NT2/D1 (cell line): Measurements from ENCODE around the gene CARHSP1.

Experiments used
- DNase-seq: peaks from one replicate; pipeline ENCODE4 v3.0.0-alpha.2; 2011; ENCODE audit warnings: low read depth, low spot score
- H3K27me3 ChIP-seq: 2 replicates; pipeline ENCODE4 v1.6.0; 2011; ENCODE audit warnings: mild to moderate bottlenecking; ENCODE audit not compliant: insufficient read length, insufficient read depth
- H3K36me3 ChIP-seq: 2 replicates; pipeline ENCODE4 v1.6.1; 2011; ENCODE audit warnings: mild to moderate bottlenecking, low read length, mixed read lengths; ENCODE audit not compliant: insufficient read depth, insufficient read length
- H3K4me1 ChIP-seq: 2 replicates; pipeline ENCODE4 v1.5.1; 2011; ENCODE audit not compliant: insufficient read depth, insufficient read length
- H3K4me3 ChIP-seq: 2 replicates; pipeline ENCODE4 v1.5.1; 2011; ENCODE audit warnings: low read depth; ENCODE audit not compliant: insufficient read length
- H3K9ac ChIP-seq: 2 replicates; pipeline ENCODE4 v1.6.0; 2011; ENCODE audit warnings: low read depth; ENCODE audit not compliant: insufficient read length
- H3K9me3 ChIP-seq: 2 replicates; pipeline ENCODE4 v1.5.1; 2011; ENCODE audit warnings: mild to moderate bottlenecking, low read length; ENCODE audit not compliant: insufficient read depth
- SUZ12 ChIP-seq: IDR thresholded peaks from 2 replicates; pipeline ENCODE4 v1.6.1; 2011; ENCODE audit not compliant: insufficient read length, insufficient read depth; ENCODE audit errors: extremely low read depth
- YY1 ChIP-seq: IDR thresholded peaks from 2 replicates; pipeline ENCODE4 v1.6.1; 2011; ENCODE audit not compliant: insufficient read length, insufficient read depth
- ZNF274 ChIP-seq: IDR thresholded peaks from 2 replicates; pipeline ENCODE4 v1.6.1; 2011; ENCODE audit warnings: mild to moderate bottlenecking, low read depth, low read length

CARHSP1 gene

GRCh38 chr16:8832717-8833105 is 36.1 kb downstream of the CARHSP1 start:
- TF ChIP-seq SUZ12, result no peak
- TF ChIP-seq YY1, result no peak
- no peak for TF ChIP-seq ZNF274
- H3K4me3 ChIP-seq, result no peak overlapping the region
- peaks cover 14% of the 10 kb centered on the region for H3K4me1 ChIP-seq
- H3K9me3 ChIP-seq, result no peaks in the 10 kb centered on the region
- no peaks in the 10 kb centered on the region for H3K27me3 ChIP-seq
- no peak for DNase-seq
- peak overlapping the region; percentile 87 for H3K9ac ChIP-seq
- H3K36me3 ChIP-seq, result peaks cover 36% of the 10 kb centered on the region

GRCh38 chr16:8831871-8832716 is 36.7 kb downstream of the CARHSP1 start:
- Histone ChIP-seq H3K9me3 (no peaks in the 10 kb centered on the region), H3K36me3 (peaks cover 33% of the 10 kb centered on the region), H3K4me1 (peaks cover 14% of the 10 kb centered on the region), H3K27me3 (no peaks in the 10 kb centered on the region), H3K9ac (peak overlapping the region; percentile 89), H3K4me3 (no peak overlapping the region)
- TF ChIP-seq ZNF274 (no peak), YY1 (no peak), SUZ12 (no peak)
- peak; percentile 98 for DNase-seq

GRCh38 chr16:8831450-8831849 is 37.4 kb downstream of the CARHSP1 start:
- peak overlapping the region; percentile 89 for H3K9ac ChIP-seq
- H3K4me1 ChIP-seq, result peaks cover 14% of the 10 kb centered on the region

DNA sequence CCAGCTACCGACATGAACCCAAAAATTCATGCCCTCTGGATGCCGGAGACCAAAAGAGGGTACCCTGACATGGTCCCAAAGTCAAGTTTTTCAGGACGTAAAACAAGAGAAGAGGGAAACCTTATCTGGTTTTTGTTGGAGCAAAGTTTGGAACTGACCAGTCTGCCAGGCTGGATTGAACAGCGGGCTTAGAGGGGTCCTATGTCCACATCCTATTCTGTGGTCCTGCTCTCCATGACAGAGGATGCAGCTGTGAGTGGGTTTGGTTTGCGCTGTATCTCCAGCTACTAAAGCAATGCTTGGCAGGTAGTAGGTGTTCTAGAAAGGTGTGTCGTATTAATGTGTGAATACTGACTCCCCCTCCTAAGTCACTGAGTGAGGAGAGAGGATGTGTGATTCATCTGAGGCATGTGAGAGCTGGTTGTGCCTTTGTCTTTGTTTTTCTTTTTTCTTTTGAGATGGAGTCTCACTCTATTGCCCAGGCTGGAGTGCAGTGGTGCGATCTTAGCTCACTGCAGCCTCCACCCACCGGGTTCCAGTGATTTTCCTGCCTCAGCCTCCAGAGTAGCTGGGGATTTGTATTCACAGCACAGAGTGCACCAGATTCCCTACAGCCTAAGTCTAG is 40.2 kb downstream of the CARHSP1 start:
- no peaks in the 10 kb centered on the region for H3K9me3 ChIP-seq
- no peaks in the 10 kb centered on the region for H3K27me3 ChIP-seq
- TF ChIP-seq SUZ12, result no peak
- no peak for TF ChIP-seq YY1
- TF ChIP-seq ZNF274, result no peak
- H3K36me3 ChIP-seq, result peaks cover 56% of the 10 kb centered on the region
- DNase-seq, result no peak
- no peak overlapping the region for H3K9ac ChIP-seq
- H3K4me1 ChIP-seq, result peaks cover 13% of the 10 kb centered on the region
- no peak overlapping the region for H3K4me3 ChIP-seq

More at GRCh38 chr16:8831450-8831849, 37.4 kb downstream of the CARHSP1 start:
- H3K27me3 ChIP-seq, result no peaks in the 10 kb centered on the region
- H3K36me3 ChIP-seq, result peaks cover 35% of the 10 kb centered on the region
- DNase-seq, result no peak
- no peaks in the 10 kb centered on the region for H3K9me3 ChIP-seq
- TF ChIP-seq YY1 (no peak), ZNF274 (no peak), SUZ12 (no peak)
- peak overlapping the region; percentile 13 for H3K4me3 ChIP-seq

GRCh38 chr16:8826278-8826879 is 42.4 kb downstream of the CARHSP1 start:
- H3K27me3 ChIP-seq, result no peaks in the 10 kb centered on the region
- H3K4me1 ChIP-seq, result peaks cover 8% of the 10 kb centered on the region
- H3K36me3 ChIP-seq, result peaks cover 66% of the 10 kb centered on the region
- no peaks in the 10 kb centered on the region for H3K9me3 ChIP-seq
- TF ChIP-seq YY1 (no peak), SUZ12 (no peak)
- H3K4me3 ChIP-seq, result no peak overlapping the region
- DNase-seq, result no peak
- no peak overlapping the region for H3K9ac ChIP-seq

DNA sequence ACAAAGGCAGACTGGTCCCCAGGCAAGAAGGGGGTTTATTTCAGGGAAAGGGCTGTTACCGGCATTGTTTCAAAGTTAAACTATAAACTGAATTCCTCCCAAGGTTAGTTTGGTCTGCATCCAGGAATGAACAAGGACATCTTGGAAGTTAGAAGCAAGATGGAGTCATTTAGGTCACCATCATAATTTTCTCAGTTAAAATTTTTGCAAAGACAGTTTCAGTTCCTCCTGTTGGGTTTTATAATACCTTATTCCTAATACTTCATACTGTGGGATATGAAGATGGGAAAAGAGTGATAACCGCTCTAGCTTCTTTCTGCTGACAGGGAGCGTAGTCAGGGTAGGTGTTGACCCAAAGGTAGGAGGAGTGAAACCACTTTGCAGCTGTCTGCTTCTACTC is 46.4 kb downstream of the CARHSP1 start:
- H3K4me1 ChIP-seq, result peaks cover 4% of the 10 kb centered on the region
- H3K4me3 ChIP-seq, result no peak overlapping the region
- no peaks in the 10 kb centered on the region for H3K9me3 ChIP-seq
- no peaks in the 10 kb centered on the region for H3K27me3 ChIP-seq
- H3K9ac ChIP-seq, result no peak overlapping the region
- peaks cover 77% of the 10 kb centered on the region for H3K36me3 ChIP-seq
- TF ChIP-seq SUZ12 (no peak), ZNF274 (no peak), YY1 (no peak)
- no peak for DNase-seq
